GM23338 (cell line): Measurements from ENCODE around the gene FAM53B. TPM values are rescaled to one million over a fixed set of nuclear protein-coding genes. Genes with fewer than 3 reads are reported as not detected.

Experiments
- ATAC-seq: fragments of 200-7000 bp; cut with Tn5 transposase; 3 replicates; pipeline ENCODE4 v1.9.1; 2020
- DNase-seq: peaks from one replicate; pipeline ENCODE4 v3.0.0-alpha.2; 2015; ENCODE audit warnings: low spot score
- H2AFZ ChIP-seq: fragments of 200-600 bp; sonication (generic); 2 replicates; pipeline ENCODE4 v1.8.0; 2016; ENCODE audit warnings: antibody characterized with exemption, mild to moderate bottlenecking, moderate library complexity
- H3F3A ChIP-seq: fragments of 200-600 bp; sonication (generic); replicated peaks from 2 replicates; pipeline ENCODE4 v1.8.0; 2017; ENCODE audit warnings: antibody characterized with exemption, mixed run types, low read depth
- H3K27ac ChIP-seq: fragments of 200-600 bp; sonication (generic); 2 replicates; pipeline ENCODE4 v1.6.1; 2016; ENCODE audit warnings: low read depth
- H3K27me3 ChIP-seq: fragments of 200-600 bp; sonication (generic); 2 replicates; pipeline ENCODE4 v1.8.0; 2016; ENCODE audit warnings: mild to moderate bottlenecking, mixed run types, moderate library complexity; ENCODE audit not compliant: insufficient read depth
- H3K36me3 ChIP-seq: fragments of 200-600 bp; sonication (generic); 2 replicates; pipeline ENCODE4 v1.8.0; 2016; ENCODE audit warnings: mild to moderate bottlenecking; ENCODE audit not compliant: insufficient read depth
- H3K4me1 ChIP-seq: fragments of 200-600 bp; sonication (generic); 2 replicates; pipeline ENCODE4 v1.8.0; 2016; ENCODE audit warnings: mild to moderate bottlenecking, moderate library complexity; ENCODE audit not compliant: insufficient read depth
- H3K4me2 ChIP-seq: fragments of 200-600 bp; sonication (generic); 2 replicates; pipeline ENCODE4 v1.7.1; 2017; ENCODE audit warnings: mixed run types
- H3K4me3 ChIP-seq: fragments of 200-600 bp; sonication (generic); 2 replicates; pipeline ENCODE4 v1.6.1; 2016; ENCODE audit warnings: mixed run types
- H3K79me2 ChIP-seq: fragments of 200-600 bp; sonication (generic); replicated peaks from 2 replicates; pipeline ENCODE4 v1.8.0; 2017; ENCODE audit warnings: mild to moderate bottlenecking; ENCODE audit not compliant: insufficient read depth
- H3K9me2 ChIP-seq: fragments of 200-600 bp; sonication (generic); 2 replicates; pipeline ENCODE4 v1.8.0; 2017; ENCODE audit not compliant: insufficient read depth
- H4K20me1 ChIP-seq: fragments of 200-600 bp; sonication (generic); replicated peaks from 2 replicates; pipeline ENCODE4 v1.8.0; 2017; ENCODE audit warnings: mild to moderate bottlenecking; ENCODE audit not compliant: insufficient read depth
- H3K27ac Mint-ChIP-seq: 2 replicates; pipeline ENCODE4 v1.8.0; 2020; ENCODE audit warnings: inconsistent platforms, mild to moderate bottlenecking, moderate library complexity, mixed read lengths
- H3K27me3 Mint-ChIP-seq: 3 replicates; pipeline ENCODE4 v1.8.0; 2022; ENCODE audit warnings: low read depth, mild to moderate bottlenecking, moderate library complexity, mixed read lengths, inconsistent platforms; ENCODE audit not compliant: insufficient read depth, poor library complexity
- H3K36me3 Mint-ChIP-seq: 3 replicates; pipeline ENCODE4 v1.8.0; 2021; ENCODE audit warnings: low read depth, mild to moderate bottlenecking, inconsistent platforms, moderate library complexity, mixed read lengths
- H3K4me1 Mint-ChIP-seq: 3 replicates; pipeline ENCODE4 v1.8.0; 2020; ENCODE audit warnings: mild to moderate bottlenecking, inconsistent platforms, mixed read lengths
- H3K4me3 Mint-ChIP-seq: 3 replicates; pipeline ENCODE4 v1.8.0; 2021; ENCODE audit warnings: moderate library complexity, mild to moderate bottlenecking, inconsistent platforms, mixed read lengths
- H3K9me3 Mint-ChIP-seq: 3 replicates; pipeline ENCODE4 v1.8.0; 2020; ENCODE audit warnings: moderate library complexity, mild to moderate bottlenecking, inconsistent platforms, mixed read lengths
- ETS1 ChIP-seq: IDR thresholded peaks from 2 replicates; pipeline ENCODE4 v1.6.1; 2016; ENCODE audit warnings: antibody characterized with exemption
- EZH2 ChIP-seq: fragments of 200-600 bp; sonication (generic); IDR thresholded peaks from one replicate; pipeline ENCODE4 v1.8.0; 2017; ENCODE audit warnings: antibody characterized with exemption, mild to moderate bottlenecking, low read depth; ENCODE audit not compliant: unreplicated experiment
- EZH2phosphoT487 ChIP-seq: fragments of 200-600 bp; sonication (generic); IDR thresholded peaks from one replicate; pipeline ENCODE4 v1.8.1; 2018; ENCODE audit warnings: antibody characterized with exemption; ENCODE audit not compliant: unreplicated experiment
- JUNB ChIP-seq: IDR thresholded peaks from one replicate; pipeline ENCODE4 v1.6.1; 2016; ENCODE audit warnings: antibody characterized with exemption; ENCODE audit not compliant: unreplicated experiment
- NANOG ChIP-seq: IDR thresholded peaks from 2 replicates; pipeline ENCODE4 v1.6.1; 2016; ENCODE audit warnings: antibody characterized with exemption, borderline replicate concordance
- POLR2AphosphoS5 ChIP-seq: IDR thresholded peaks from 2 replicates; pipeline ENCODE4 v1.6.1; 2016; ENCODE audit warnings: antibody characterized with exemption, low read depth
- STAT1 ChIP-seq: IDR thresholded peaks from one replicate; pipeline ENCODE4 v1.6.1; 2016; ENCODE audit warnings: antibody characterized with exemption; ENCODE audit not compliant: unreplicated experiment
- ZNF114 ChIP-seq: fragments of 250-450 bp; sonication (Bioruptor Pico); IDR thresholded peaks from 2 replicates; pipeline ENCODE4 v1.5.0; 2020; ENCODE audit warnings: mild to moderate bottlenecking, moderate library complexity
- ZNF331 ChIP-seq: fragments of 250-450 bp; sonication (Bioruptor Pico); IDR thresholded peaks from 2 replicates; pipeline ENCODE4 v1.5.0; 2020; ENCODE audit warnings: low read depth, mild to moderate bottlenecking, moderate library complexity
- polyA plus RNA-seq: library from polyadenylated mRNA; unstranded; fragments of >200 nt; fragmentation: Nextera tagmentation; extraction: Ambion mirVana; gene quantifications from 2 replicates; pipeline ENCODE4 v1.2.1, GENCODE V29; 2016
- total RNA-seq: library from RNA; depleted of rRNA; stranded (reverse); fragments of >200 nt; shearing (Covaris generic); gene quantifications from 2 replicates; pipeline ENCODE4 v1.2.3, GENCODE V29; 2014
- TF ChIP-seq, protein P1 (sequence below): fragments of 250-450 bp; sonication (Bioruptor Pico); IDR thresholded peaks from 2 replicates; pipeline ENCODE4 v1.5.0; 2020; ENCODE audit warnings: mild to moderate bottlenecking, moderate library complexity
- TF ChIP-seq, protein P2 (sequence below): IDR thresholded peaks from one replicate; pipeline ENCODE4 v1.6.1; 2018; ENCODE audit warnings: antibody characterized with exemption; ENCODE audit not compliant: unreplicated experiment

The FAM53B gene
- total and polyA plus RNA-seq, 2 experiments from 2014 or later = 3.0 to 20.3 TPM

- TF ChIP-seq, protein P1, sequence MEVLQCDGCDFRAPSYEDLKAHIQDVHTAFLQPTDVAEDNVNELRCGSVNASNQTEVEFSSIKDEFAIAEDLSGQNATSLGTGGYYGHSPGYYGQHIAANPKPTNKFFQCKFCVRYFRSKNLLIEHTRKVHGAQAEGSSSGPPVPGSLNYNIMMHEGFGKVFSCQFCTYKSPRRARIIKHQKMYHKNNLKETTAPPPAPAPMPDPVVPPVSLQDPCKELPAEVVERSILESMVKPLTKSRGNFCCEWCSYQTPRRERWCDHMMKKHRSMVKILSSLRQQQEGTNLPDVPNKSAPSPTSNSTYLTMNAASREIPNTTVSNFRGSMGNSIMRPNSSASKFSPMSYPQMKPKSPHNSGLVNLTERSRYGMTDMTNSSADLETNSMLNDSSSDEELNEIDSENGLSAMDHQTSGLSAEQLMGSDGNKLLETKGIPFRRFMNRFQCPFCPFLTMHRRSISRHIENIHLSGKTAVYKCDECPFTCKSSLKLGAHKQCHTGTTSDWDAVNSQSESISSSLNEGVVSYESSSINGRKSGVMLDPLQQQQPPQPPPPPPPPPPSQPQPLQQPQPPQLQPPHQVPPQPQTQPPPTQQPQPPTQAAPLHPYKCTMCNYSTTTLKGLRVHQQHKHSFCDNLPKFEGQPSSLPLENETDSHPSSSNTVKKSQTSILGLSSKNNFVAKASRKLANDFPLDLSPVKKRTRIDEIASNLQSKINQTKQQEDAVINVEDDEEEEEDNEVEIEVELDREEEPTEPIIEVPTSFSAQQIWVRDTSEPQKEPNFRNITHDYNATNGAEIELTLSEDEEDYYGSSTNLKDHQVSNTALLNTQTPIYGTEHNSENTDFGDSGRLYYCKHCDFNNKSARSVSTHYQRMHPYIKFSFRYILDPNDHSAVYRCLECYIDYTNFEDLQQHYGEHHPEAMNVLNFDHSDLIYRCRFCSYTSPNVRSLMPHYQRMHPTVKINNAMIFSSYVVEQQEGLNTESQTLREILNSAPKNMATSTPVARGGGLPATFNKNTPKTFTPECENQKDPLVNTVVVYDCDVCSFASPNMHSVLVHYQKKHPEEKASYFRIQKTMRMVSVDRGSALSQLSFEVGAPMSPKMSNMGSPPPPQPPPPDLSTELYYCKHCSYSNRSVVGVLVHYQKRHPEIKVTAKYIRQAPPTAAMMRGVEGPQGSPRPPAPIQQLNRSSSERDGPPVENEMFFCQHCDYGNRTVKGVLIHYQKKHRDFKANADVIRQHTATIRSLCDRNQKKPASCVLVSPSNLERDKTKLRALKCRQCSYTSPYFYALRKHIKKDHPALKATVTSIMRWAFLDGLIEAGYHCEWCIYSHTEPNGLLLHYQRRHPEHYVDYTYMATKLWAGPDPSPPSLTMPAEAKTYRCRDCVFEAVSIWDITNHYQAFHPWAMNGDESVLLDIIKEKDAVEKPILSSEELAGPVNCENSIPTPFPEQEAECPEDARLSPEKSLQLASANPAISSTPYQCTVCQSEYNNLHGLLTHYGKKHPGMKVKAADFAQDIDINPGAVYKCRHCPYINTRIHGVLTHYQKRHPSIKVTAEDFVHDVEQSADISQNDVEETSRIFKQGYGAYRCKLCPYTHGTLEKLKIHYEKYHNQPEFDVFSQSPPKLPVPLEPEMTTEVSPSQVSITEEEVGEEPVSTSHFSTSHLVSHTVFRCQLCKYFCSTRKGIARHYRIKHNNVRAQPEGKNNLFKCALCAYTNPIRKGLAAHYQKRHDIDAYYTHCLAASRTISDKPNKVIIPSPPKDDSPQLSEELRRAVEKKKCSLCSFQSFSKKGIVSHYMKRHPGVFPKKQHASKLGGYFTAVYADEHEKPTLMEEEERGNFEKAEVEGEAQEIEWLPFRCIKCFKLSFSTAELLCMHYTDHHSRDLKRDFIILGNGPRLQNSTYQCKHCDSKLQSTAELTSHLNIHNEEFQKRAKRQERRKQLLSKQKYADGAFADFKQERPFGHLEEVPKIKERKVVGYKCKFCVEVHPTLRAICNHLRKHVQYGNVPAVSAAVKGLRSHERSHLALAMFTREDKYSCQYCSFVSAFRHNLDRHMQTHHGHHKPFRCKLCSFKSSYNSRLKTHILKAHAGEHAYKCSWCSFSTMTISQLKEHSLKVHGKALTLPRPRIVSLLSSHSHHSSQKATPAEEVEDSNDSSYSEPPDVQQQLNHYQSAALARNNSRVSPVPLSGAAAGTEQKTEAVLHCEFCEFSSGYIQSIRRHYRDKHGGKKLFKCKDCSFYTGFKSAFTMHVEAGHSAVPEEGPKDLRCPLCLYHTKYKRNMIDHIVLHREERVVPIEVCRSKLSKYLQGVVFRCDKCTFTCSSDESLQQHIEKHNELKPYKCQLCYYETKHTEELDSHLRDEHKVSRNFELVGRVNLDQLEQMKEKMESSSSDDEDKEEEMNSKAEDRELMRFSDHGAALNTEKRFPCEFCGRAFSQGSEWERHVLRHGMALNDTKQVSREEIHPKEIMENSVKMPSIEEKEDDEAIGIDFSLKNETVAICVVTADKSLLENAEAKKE (CRISPR knock-in tag) = no peak
Measured at GRCh38 chr10:124652701-124653100, 91.5 kb downstream of the FAM53B start (continued).

- DNase-seq = no peak
- H2AFZ ChIP-seq = no peak overlapping the region
- peaks cover 44% of the 10 kb centered on the region for H3K4me1 Mint-ChIP-seq
- no peak for TF ChIP-seq STAT1
- no peak for TF ChIP-seq POLR2AphosphoS5
- TF ChIP-seq ZNF114 = no peak
- no peak for TF ChIP-seq NANOG
- no peak for TF ChIP-seq ZNF331 (CRISPR knock-in tag)
- no peak for TF ChIP-seq EZH2
- TF ChIP-seq, protein P2, sequence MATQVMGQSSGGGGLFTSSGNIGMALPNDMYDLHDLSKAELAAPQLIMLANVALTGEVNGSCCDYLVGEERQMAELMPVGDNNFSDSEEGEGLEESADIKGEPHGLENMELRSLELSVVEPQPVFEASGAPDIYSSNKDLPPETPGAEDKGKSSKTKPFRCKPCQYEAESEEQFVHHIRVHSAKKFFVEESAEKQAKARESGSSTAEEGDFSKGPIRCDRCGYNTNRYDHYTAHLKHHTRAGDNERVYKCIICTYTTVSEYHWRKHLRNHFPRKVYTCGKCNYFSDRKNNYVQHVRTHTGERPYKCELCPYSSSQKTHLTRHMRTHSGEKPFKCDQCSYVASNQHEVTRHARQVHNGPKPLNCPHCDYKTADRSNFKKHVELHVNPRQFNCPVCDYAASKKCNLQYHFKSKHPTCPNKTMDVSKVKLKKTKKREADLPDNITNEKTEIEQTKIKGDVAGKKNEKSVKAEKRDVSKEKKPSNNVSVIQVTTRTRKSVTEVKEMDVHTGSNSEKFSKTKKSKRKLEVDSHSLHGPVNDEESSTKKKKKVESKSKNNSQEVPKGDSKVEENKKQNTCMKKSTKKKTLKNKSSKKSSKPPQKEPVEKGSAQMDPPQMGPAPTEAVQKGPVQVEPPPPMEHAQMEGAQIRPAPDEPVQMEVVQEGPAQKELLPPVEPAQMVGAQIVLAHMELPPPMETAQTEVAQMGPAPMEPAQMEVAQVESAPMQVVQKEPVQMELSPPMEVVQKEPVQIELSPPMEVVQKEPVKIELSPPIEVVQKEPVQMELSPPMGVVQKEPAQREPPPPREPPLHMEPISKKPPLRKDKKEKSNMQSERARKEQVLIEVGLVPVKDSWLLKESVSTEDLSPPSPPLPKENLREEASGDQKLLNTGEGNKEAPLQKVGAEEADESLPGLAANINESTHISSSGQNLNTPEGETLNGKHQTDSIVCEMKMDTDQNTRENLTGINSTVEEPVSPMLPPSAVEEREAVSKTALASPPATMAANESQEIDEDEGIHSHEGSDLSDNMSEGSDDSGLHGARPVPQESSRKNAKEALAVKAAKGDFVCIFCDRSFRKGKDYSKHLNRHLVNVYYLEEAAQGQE = no peak
- TF ChIP-seq JUNB = no peak
- TF ChIP-seq EZH2phosphoT487 = no peak
- no peak for TF ChIP-seq ETS1
- H3K27me3 ChIP-seq = no peaks in the 10 kb centered on the region
- H4K20me1 ChIP-seq = no peaks in the 10 kb centered on the region
- peaks cover 3% of the 10 kb centered on the region for H3K27me3 Mint-ChIP-seq
- H3K36me3 ChIP-seq = no peaks in the 10 kb centered on the region
- no peak overlapping the region for H3K4me3 Mint-ChIP-seq
- no peak overlapping the region; the same call in 1 of the 2 replicates for H3K27ac Mint-ChIP-seq
- no peak for ATAC-seq
- no peak overlapping the region for H3K27ac ChIP-seq
- no peaks in the 10 kb centered on the region for H3K9me2 ChIP-seq
- H3K4me3 ChIP-seq = no peak overlapping the region
- H3K36me3 Mint-ChIP-seq = no peaks in the 10 kb centered on the region
- no peaks in the 10 kb centered on the region for H3F3A ChIP-seq
- no peak overlapping the region for H3K4me2 ChIP-seq
- H3K79me2 ChIP-seq = no peaks in the 10 kb centered on the region
- no peaks in the 10 kb centered on the region; the same call in 2 of the 3 replicates for H3K9me3 Mint-ChIP-seq
- H3K4me1 ChIP-seq = peaks cover 13% of the 10 kb centered on the region
Measured at GRCh38 chr10:124652200-124652599, 92.0 kb downstream of the FAM53B start.
